Stomach (tissue), 4 donors: ENCODE data around the gene BCR.

Experiments
- POLR2A ChIP-seq, 4 donors: fragments of 450-650 bp; IDR thresholded peaks; one replicate each; pipeline ENCODE4 v1.6.1; 2016; ENCODE audit warnings: antibody characterized with exemption in 4 of 4, control low read depth in 2 of 4, mild to moderate bottlenecking in 1 of 4, moderate library complexity in 1 of 4
- TF ChIP-seq, protein P1 (sequence below), 7 experiments: fragments of 450-650 bp in 4 of 7; fragments of 200-600 bp in 3 of 7; sonication (generic) in 3 of 7; IDR thresholded peaks; one replicate each; pipeline ENCODE4 v1.5.1; 2016 to 2019; ENCODE audit warnings: antibody characterized with exemption in 7 of 7, control low read depth in 2 of 7, mild to moderate bottlenecking in 1 of 7

DNA sequence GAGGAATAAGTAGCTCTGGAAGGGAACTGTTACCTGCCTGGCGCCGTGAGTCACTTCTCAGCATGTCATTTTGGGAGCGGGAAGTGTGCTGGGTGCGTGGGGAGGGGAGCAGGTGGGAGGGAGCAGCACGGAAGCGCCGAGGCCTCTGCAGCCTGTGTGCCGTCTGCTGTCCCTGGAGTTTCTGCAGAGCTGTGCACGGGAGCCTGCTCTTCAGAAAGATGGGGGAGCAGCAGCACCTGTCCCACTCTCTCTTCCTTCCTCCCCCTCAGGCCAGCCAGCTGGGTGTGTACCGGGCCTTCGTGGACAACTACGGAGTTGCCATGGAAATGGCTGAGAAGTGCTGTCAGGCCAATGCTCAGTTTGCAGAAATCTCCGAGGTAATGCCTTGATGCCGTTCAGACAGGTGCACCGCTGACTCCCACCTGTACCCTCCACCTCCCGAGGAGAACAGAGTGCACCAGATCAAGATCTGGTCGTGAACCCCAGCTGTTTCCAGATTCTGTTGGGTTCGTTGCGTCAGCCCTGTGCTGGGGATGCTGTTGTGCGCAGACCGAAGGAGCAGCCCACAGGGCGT, 87.9 kb downstream of the BCR start:
- TF ChIP-seq POLR2A (IDR thresholded peaks at IDR 0.05) = no peak
- TF ChIP-seq, protein P1, sequence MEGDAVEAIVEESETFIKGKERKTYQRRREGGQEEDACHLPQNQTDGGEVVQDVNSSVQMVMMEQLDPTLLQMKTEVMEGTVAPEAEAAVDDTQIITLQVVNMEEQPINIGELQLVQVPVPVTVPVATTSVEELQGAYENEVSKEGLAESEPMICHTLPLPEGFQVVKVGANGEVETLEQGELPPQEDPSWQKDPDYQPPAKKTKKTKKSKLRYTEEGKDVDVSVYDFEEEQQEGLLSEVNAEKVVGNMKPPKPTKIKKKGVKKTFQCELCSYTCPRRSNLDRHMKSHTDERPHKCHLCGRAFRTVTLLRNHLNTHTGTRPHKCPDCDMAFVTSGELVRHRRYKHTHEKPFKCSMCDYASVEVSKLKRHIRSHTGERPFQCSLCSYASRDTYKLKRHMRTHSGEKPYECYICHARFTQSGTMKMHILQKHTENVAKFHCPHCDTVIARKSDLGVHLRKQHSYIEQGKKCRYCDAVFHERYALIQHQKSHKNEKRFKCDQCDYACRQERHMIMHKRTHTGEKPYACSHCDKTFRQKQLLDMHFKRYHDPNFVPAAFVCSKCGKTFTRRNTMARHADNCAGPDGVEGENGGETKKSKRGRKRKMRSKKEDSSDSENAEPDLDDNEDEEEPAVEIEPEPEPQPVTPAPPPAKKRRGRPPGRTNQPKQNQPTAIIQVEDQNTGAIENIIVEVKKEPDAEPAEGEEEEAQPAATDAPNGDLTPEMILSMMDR (IDR thresholded peaks at IDR 0.05) = no peak
